Upper lobe of left lung (tissue), 6 donors: ENCODE data around the gene SPARCL1. TPM values are rescaled to one million over a fixed set of nuclear protein-coding genes. Genes with fewer than 3 reads are reported as not detected.
"Not testable (repeated sequence)": the region's sequence is repeated elsewhere in the genome, so short reads cannot be mapped to it uniquely, and the experiment has no call there.

Source experiments
- ATAC-seq, 2 donors: fragments of 200-7000 bp; cut with Tn5 transposase; one replicate each; pipeline ENCODE4 v1.9.1; 2022; ENCODE audit warnings: mild to moderate bottlenecking in 2 of 2, moderate library complexity in 2 of 2; ENCODE audit not compliant: low FRiP score in 2 of 2
- DNase-seq, 2 donors: peaks; one replicate each; pipeline ENCODE4 v3.0.0-alpha.2; 2019 to 2020
- H3K27ac ChIP-seq, 4 donors: fragments of 200-600 bp; sonication (generic); one replicate each; pipeline ENCODE4 v1.5.1; 2016 to 2019
- H3K27me3 ChIP-seq, 4 donors: fragments of 200-600 bp; sonication (generic); one replicate each; pipeline ENCODE4 v1.5.1; 2017 to 2019
- H3K36me3 ChIP-seq, 4 donors: fragments of 200-600 bp; sonication (generic); one replicate each; pipeline ENCODE4 v1.5.1; 2016 to 2019
- H3K4me1 ChIP-seq, 4 donors: fragments of 200-600 bp; sonication (generic); one replicate each; pipeline ENCODE4 v1.5.1; 2018 to 2019
- H3K4me3 ChIP-seq, 4 donors: fragments of 200-600 bp; sonication (generic); one replicate each; pipeline ENCODE4 v1.5.1; 2017 to 2019; ENCODE audit warnings: mild to moderate bottlenecking in 2 of 4, moderate library complexity in 1 of 4
- H3K9me3 ChIP-seq, 4 donors: fragments of 200-600 bp; sonication (generic); one replicate each; pipeline ENCODE4 v1.5.1; 2018 to 2019
- CTCF ChIP-seq, 6 experiments: fragments of 450-650 bp in 4 of 6; fragments of 200-600 bp in 2 of 6; sonication (generic) in 2 of 6; IDR thresholded peaks; one replicate each; pipeline ENCODE4 v1.5.1; 2016 to 2019; ENCODE audit warnings: antibody characterized with exemption in 6 of 6
- EP300 ChIP-seq, 4 donors: sonication (generic); formaldehyde crosslinking; IDR thresholded peaks; one replicate each; pipeline ENCODE4 v1.5.1; 2017; ENCODE audit warnings: antibody characterized with exemption in 4 of 4, control low read depth in 2 of 4
- POLR2A ChIP-seq, 4 donors: fragments of 450-650 bp; IDR thresholded peaks; one replicate each; pipeline ENCODE4 v1.5.1; 2016 to 2017; ENCODE audit warnings: antibody characterized with exemption in 4 of 4, mild to moderate bottlenecking in 2 of 4
- POLR2AphosphoS5 ChIP-seq, 2 donors: sonication (generic); formaldehyde crosslinking; IDR thresholded peaks; one replicate each; pipeline ENCODE4 v1.5.1; 2017; ENCODE audit warnings: antibody characterized with exemption in 2 of 2
- WGBS, 2 donors: methylation state at CpG; one replicate each; pipeline ENCODE4 v1.1.5; 2017 to 2018; 5-methylcytosine and 5-hydroxymethylcytosine counted together
- total RNA-seq, 6 donors: library from RNA; depleted of rRNA in 4 of 6; stranded (reverse); fragments of >200 nt in 4 of 6; gene quantifications; one replicate each; pipeline versions ENCODE4 v1.1.0 to v1.2.1, GENCODE V29; 2016 to 2021
- donor health status: DM: no; HTN: no; CAD: no; lungs with moderate emphysema.
- donor health status: DM: no; HTN: yes; CAD: no; lungs with severe emphysema.

The SPARCL1 gene
- total RNA-seq, 6 donors from 2014 or later: 145 to 406 (median 343) TPM

GRCh38 chr4:87451537-87451936 lies 77.6 kb downstream of the SPARCL1 start:
- ATAC-seq (no peak), DNase-seq (no peak)
- Histone ChIP-seq H3K27me3 (no peaks in the 10 kb centered on the region), H3K27ac (no peak overlapping the region), H3K36me3 (peaks cover 0 to 74% (median 19%) of the 10 kb centered on the region in 4 donors), H3K9me3 (no peaks in the 10 kb centered on the region), H3K4me1 (peaks cover 0 to 5% (median under 1%) of the 10 kb centered on the region in 4 donors), H3K4me3 (no peak overlapping the region)
- TF ChIP-seq POLR2A (IDR thresholded peaks at IDR 0.05): no peak
- TF ChIP-seq POLR2AphosphoS5 (IDR thresholded peaks at IDR 0.05): no peak
- TF ChIP-seq EP300 (IDR thresholded peaks at IDR 0.05): no peak
- TF ChIP-seq CTCF (IDR thresholded peaks at IDR 0.05): no peak

- H3K9me3 ChIP-seq, ATAC-seq, H3K4me3 ChIP-seq, DNase-seq, H3K27me3 ChIP-seq, H3K27ac ChIP-seq, H3K4me1 ChIP-seq: not testable (repeated sequence)
- 69% methylated on average over 6 of the region's 6 CpGs for WGBS, 2 donors
- H3K36me3 ChIP-seq: peaks cover 7 to 70% (median 15%) of the 10 kb centered on the region in 4 donors
These were observed 82.8 kb downstream of the SPARCL1 start for GRCh38 chr4:87446375-87446774.

- Histone ChIP-seq H3K27me3 (no peaks in the 10 kb centered on the region), H3K36me3 (peaks cover 7 to 67% (median 13%) of the 10 kb centered on the region in 4 donors), H3K9me3 (no peaks in the 10 kb centered on the region), H3K4me3 (no peak overlapping the region), H3K27ac (no peak overlapping the region), H3K4me1 (no peaks in the 10 kb centered on the region)
- TF ChIP-seq EP300 (IDR thresholded peaks at IDR 0.05) (no peak), POLR2A (IDR thresholded peaks at IDR 0.05) (no peak), CTCF (IDR thresholded peaks at IDR 0.05) (no peak), POLR2AphosphoS5 (IDR thresholded peaks at IDR 0.05) (no peak)
- DNase-seq (no peak), ATAC-seq (no peak)
- WGBS, 2 donors: 63 to 75% methylated on average over 3 of the region's 3 CpGs
These were observed 83.2 kb downstream of the SPARCL1 start for GRCh38 chr4:87445964-87446363.

- Histone ChIP-seq H3K36me3 (peaks cover 7 to 64% (median 13%) of the 10 kb centered on the region in 4 donors), H3K9me3 (no peaks in the 10 kb centered on the region), H3K4me3 (no peak overlapping the region), H3K27me3 (no peaks in the 10 kb centered on the region), H3K27ac (no peak overlapping the region), H3K4me1 (no peaks in the 10 kb centered on the region)
- DNase-seq (no peak), ATAC-seq (no peak)
- no peak for TF ChIP-seq EP300 (IDR thresholded peaks at IDR 0.05)
- TF ChIP-seq POLR2AphosphoS5 (IDR thresholded peaks at IDR 0.05): no peak
- TF ChIP-seq POLR2A (IDR thresholded peaks at IDR 0.05): no peak
- TF ChIP-seq CTCF (IDR thresholded peaks at IDR 0.05): no peak
- 95% methylated on average over 1 of the region's 1 CpG for WGBS, 2 donors
These were observed 84.4 kb downstream of the SPARCL1 start for GRCh38 chr4:87444741-87445140.

- H3K9me3 ChIP-seq: no peaks in the 10 kb centered on the region
- ATAC-seq: no peak
- H3K27ac ChIP-seq: no peak overlapping the region
- peaks cover 7 to 74% (median 22%) of the 10 kb centered on the region in 4 donors for H3K36me3 ChIP-seq
- no peaks in the 10 kb centered on the region for H3K4me1 ChIP-seq
- no peak overlapping the region for H3K4me3 ChIP-seq
- no peak for DNase-seq
- no peaks in the 10 kb centered on the region for H3K27me3 ChIP-seq
- 91 to 93% methylated on average over 3 of the region's 3 CpGs for WGBS, 2 donors
- TF ChIP-seq CTCF (IDR thresholded peaks at IDR 0.05) (no peak), POLR2A (IDR thresholded peaks at IDR 0.05) (no peak), POLR2AphosphoS5 (IDR thresholded peaks at IDR 0.05) (no peak), EP300 (IDR thresholded peaks at IDR 0.05) (no peak)
These were observed 86.3 kb downstream of the SPARCL1 start for GRCh38 chr4:87442889-87443288.
